NCI-H1417 treated with DMSO at 0.1 percent for 48 hours (cell line): ENCODE results near the gene ZFC3H1.
"Not testable (repeated sequence)": the region's sequence is repeated elsewhere in the genome, so short reads cannot be mapped to it uniquely, and the experiment has no call there.

Experiments used
- DNase-seq: peaks from one replicate; lab custom pipeline; 2025; lab: John Stamatoyannopoulos, UW

Gene ZFC3H1

GRCh38 chr12:71663561-71664410 lies at the start of gene ZFC3H1, which contains the start of gene THAP2:
Gene ZFC3H1, minus strand, starts transcription at chr12:71663848. Its CDS starts 238 bp downstream, at chr12:71663610.
Gene THAP2, plus strand, starts transcription at chr12:71664301. Its CDS starts 209 bp downstream, at chr12:71664510.
- DNase-seq, result peak; percentile 100

DNA sequence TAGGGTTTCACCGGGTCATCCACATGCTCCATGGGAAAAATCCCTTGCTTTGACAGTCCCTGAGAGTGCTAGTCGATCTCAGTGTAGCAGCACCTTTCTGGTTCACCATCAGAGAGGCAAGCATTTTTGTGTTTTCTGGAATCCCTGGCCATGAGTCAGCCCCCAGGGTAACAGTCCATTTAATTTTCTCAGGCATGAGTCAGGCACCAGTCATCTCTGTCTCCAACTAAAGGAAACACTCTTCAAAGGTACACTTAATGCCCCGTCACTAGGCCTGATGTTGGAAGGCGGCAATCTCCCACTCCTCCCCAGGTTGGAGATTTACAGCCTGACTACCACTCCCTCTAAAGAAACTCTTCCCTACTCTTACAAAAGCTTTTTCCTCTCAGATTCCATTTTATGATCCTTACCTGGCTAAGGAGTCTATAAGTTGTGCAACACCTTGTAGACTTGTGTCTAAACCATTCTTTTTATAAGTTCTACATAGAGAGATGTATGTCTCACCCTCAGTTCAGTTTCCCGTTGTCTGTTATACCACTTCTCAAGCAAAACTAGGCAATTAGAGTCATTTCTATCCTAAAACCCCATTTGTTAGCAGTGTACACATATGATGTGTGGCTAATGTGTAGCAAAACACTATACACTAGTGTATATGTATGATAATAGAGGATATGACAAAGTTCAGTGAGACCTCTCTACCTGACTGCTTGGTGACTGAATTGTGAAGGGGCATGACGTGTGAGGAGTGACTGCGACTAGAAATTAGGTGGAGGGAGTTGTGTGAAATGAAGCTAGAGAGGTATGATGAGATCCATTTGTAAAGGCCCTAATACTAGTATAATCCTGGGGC lies 46.9 kb upstream of the ZFC3H1 start:
- no peak for DNase-seq

DNA sequence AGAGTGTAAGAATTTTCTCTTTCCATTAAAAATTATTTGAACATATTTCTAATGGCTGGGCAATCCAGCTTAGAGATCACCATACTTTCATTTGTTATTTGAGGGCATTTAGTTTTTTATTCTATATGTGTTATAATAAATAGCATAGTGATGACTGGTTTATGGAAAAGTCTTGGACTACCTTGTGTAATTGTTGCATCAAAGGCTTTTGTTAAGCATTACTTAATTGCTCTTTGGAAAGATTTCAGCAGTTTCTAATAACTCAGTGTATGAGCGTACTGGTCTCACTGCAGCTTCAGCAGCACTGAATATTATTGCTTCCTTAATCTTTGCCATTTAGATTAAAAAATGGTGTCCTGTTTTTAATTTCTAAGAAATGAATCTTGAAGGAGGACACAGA lies 45.0 kb upstream of the ZFC3H1 start:
- no peak for DNase-seq

GRCh38 chr12:71704920-71705319 lies 41.3 kb upstream of the ZFC3H1 start:
- no peak for DNase-seq

DNA sequence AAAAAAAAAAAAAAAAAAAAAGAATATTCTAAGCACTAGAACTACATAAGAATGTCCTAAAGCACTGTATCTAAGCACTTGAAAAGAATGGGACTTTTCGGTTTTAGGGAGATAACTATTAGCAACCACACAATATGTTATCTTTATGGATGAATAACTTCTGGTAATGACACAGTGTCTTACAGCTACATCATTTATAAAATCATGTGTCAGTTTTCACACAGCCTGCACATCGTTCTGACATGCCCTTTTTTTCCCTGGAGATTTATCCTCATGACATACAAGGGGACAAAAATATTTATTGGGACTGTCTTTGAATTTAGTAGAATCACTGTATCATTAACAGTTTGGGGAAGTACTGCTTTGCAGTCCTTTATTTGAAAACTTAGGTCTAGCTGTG lies 39.6 kb upstream of the ZFC3H1 start:
- no peak for DNase-seq

- no peak for DNase-seq
These were observed 38.9 kb upstream of the ZFC3H1 start for GRCh38 chr12:71702590-71702989.

- not testable (repeated sequence) for DNase-seq
These were observed 38.5 kb upstream of the ZFC3H1 start for GRCh38 chr12:71702181-71702580.

GRCh38 chr12:71695782-71696181 lies 32.1 kb upstream of the ZFC3H1 start:
- no peak for DNase-seq

DNA sequence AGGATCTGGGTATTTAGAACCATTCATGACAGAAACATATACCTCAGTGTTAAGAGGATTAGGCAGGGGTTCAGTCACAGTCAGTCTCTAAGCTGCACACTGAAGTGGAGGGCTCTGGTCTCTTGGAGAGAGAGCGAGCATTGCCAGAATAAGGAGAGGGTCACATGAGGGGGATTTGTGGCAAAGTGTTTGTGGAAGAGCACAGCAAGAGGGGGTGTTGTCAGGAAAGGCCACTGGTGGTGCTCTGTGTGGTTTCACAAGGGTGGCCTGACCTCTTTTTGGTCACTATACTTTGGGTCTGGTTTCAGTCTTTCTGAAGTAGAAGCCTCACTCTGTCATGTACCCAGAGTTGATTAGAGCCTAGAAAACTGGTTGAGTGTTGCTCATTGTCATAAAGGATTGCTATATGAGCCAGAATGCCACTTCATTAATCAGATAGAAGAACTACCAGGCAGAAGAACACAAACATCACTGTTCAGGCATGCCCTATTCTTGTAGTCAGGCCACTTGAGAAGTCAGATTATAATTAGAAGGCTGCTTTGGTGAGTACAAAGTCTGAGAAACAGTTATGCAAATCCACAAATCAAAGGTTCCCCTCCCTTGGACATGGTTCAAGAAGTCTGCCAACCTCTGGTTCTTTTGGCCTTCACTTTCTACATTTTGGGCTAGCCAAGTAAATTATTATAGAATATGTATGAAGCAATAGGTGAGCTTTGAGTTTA lies 30.6 kb upstream of the ZFC3H1 start:
- no peak for DNase-seq

GRCh38 chr12:71693651-71694050 lies 30.0 kb upstream of the ZFC3H1 start:
- not testable (repeated sequence) for DNase-seq

DNA sequence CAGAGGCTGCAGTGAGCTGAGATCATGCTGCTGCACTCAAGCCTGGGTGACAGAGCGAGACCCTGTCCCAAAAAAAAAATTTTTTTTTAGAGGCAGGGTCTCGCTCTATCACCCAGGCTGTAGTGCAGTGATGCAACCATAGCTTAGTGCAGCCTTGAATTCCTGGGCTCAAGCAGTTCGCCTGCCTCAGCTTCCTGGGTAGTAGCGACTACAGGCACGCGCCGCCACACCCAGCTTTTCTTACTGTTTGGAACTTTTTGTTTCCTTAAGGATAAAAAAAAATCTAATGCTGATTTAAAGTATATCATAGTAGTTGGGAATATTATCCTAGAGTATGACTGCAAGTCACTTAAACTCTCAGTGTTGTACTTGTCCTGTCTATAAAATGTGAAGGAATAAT lies 29.5 kb upstream of the ZFC3H1 start:
- no peak for DNase-seq

DNA sequence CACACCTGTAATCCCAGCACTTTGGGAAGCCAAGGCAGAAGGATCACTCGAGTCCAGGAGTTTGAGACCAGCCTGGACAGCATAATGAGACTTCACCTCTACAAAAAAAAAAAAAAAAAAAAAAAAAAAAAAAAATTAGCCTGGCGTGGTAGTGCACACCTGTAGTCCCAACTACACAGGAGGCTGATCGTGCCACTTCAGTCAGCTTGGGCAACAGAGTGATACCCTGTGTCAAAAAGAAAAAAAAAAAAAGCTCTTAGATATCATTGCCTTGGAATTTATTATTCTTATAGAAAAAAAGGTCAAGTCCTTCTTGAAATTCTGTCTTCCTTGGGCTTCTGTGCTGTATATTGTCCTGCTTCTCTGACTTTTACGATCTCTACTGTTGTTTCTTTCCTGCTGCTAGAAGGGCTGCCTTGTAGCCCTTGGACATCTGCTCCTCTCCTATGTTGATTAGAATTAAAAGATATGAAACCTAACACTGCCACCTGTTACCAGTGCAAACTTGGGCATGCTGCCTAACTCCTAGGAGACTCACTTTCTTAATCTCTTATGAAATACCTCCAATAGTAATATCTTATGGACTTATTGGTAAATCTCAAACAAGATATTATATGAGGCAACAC lies 28.0 kb upstream of the ZFC3H1 start:
- no peak for DNase-seq

GRCh38 chr12:71688961-71689570 lies 25.4 kb upstream of the ZFC3H1 start:
- no peak for DNase-seq

GRCh38 chr12:71687172-71687571 lies 23.5 kb upstream of the ZFC3H1 start:
- DNase-seq, result not testable (repeated sequence)

DNA sequence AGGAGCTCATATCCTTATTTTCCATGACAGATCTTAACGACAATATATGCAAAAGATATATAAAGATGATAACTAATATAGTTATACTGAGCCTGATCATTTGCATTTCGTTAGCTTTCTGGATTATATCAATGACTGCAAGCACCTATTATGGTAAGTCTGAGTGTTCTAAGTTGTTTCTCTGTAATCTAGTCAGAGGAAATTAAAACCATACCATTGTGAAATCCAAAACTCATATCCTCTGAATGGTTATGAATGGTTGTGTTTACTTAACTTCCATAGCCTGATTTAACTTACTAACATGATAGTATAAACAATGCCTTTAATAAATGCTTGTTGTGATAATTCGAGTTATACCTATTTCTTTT lies 23.0 kb upstream of the ZFC3H1 start:
- DNase-seq, result no peak

- DNase-seq, result peak; percentile 65
These were observed 22.4 kb upstream of the ZFC3H1 start, which contains the start of gene TMEM19 for GRCh38 chr12:71685914-71686657. Gene TMEM19, plus strand, starts transcription at chr12:71686082. Its CDS starts 599 bp downstream, at chr12:71686681.

DNA sequence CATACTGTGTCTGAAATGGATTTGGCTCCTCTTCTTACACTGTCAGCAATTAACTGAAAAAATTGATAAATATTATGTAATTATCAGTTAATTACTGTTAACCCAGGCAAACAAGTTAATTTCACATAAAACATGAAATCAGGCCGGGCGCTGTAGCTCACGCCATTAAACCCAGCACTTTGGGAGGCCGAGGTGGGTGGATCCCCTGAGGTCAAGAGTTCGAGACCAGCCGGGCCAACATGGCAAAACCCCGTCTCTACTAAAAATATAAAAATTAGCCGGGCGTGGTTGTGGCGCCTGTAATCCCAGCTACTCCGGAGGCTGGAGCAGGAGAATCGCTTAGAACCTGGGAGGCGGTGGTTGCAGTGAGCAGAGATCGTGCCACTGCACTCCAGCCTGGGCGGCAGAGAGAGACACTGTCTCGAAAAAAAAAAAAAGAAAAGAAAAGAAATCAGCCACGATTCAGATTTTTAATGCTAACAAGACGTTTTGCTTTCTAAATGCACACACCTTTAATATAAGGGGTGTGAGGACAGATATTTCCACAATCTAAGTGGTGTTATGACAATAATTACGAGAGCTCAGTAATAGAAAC lies 21.8 kb upstream of the ZFC3H1 start:
- DNase-seq, result no peak

- DNase-seq, result no peak
These were observed 20.4 kb upstream of the ZFC3H1 start for GRCh38 chr12:71684081-71684480.

DNA sequence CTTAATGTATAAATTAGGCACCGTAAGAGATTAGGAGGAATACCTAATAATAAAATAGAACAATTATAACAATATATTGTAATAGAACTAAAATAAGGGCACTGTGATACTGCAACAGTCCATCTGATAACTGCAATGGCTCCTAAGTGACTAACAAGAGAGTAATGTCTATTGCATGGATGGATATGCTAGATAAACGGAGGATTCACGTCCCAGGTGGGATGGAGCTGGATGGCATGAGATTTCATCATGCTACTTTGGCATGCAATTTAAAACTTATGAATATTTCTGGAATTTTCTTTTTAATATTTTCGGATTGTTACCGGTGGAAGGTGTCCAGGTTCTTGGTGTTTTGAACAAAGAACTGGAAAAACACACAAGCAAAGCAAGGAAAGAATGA lies 20.0 kb upstream of the ZFC3H1 start:
- DNase-seq, result no peak

GRCh38 chr12:71682466-71682865 lies 18.8 kb upstream of the ZFC3H1 start:
- DNase-seq, result no peak
